Measurements from ENCODE around the gene NDUFB4.

Gene NDUFB4

DNA sequence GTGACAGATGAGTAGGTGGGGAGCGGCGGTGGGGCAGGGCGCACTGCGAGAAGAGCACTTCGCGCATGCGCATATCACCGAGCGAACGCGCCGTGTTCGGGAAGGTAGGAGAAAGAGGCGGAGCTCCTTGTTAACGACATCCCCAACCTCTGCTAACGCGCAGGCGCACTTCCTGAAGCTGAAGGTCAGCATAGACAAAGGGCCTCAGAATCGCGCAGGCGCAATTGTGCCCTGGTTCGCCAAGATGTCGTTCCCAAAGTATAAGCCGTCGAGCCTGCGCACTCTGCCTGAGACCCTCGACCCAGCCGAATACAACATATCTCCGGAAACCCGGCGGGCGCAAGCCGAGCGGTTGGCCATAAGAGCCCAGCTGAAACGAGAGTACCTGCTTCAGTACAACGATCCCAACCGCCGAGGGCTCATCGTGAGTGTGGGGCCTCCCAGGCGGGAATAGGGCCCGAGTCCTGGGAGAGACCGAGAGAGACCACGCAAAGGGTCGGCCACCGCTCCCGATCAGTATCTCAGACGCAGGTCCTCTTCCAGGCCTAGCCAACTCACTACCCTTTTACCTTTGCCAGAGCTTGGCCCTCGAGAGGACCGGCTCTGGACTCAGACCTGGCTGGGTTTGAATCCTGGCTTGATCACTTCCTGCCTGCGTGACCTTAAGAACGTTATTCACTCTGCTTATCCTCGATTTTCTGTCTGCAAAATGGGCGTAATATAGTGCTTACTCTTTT lies at the start of gene NDUFB4:
NDUFB4 (plus strand) TSS at position 221 of the 737 bp plus-strand sequence; CDS start at position 245, 24 bp downstream.
- DNase-seq: peak; percentile 99

- DNase-seq: no peak
These were observed 45.6 kb upstream of the NDUFB4 start for GRCh38 chr3:120550546-120550945.

- DNase-seq: no peak
These were observed 43.7 kb upstream of the NDUFB4 start for GRCh38 chr3:120552184-120553172.

DNA sequence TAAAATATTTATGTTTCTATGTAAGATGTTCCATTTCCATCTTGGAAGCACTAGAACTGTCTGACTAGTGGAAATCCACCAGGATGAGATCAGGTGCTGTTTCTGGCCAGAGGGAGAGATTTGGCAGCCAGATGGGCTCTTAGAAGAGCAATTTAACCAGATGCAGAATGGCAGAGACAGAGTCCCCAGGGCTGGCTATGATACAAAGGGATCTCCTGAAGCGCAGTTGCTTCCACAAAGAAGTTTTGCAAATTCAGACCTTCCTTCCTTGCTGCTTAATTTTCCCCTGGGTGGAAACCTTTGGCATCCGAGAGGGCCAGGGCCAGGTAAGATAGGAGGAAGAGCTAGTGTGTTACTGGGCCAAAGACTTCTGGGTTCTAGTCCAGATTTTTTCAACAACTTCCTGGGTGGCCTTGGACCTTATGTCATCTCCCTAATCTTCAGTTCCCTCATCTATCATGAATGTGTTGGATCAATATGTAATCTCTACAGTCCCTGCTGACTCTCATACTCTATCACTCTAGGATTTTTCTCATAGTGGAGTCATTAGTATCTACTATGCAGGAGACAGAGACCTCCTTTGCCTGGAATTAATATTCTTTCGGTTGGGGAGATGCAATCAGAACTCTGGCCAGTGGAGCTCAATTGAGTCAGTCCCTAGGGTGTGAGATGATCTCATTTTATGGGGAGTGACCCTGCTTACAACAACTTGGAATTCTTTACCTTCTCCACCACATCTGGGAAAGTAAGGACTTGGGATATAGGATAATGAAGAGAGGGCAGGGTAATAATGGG lies 41.1 kb upstream of the NDUFB4 start:
- no peak for DNase-seq

- no peak for DNase-seq
These were observed 40.3 kb upstream of the NDUFB4 start for GRCh38 chr3:120555657-120556509.

- no peak for DNase-seq
These were observed 39.0 kb upstream of the NDUFB4 start for GRCh38 chr3:120557115-120557514.

- DNase-seq: peak; percentile 68 to 92
These were observed 37.3 kb upstream of the NDUFB4 start for GRCh38 chr3:120558771-120559241.

DNA sequence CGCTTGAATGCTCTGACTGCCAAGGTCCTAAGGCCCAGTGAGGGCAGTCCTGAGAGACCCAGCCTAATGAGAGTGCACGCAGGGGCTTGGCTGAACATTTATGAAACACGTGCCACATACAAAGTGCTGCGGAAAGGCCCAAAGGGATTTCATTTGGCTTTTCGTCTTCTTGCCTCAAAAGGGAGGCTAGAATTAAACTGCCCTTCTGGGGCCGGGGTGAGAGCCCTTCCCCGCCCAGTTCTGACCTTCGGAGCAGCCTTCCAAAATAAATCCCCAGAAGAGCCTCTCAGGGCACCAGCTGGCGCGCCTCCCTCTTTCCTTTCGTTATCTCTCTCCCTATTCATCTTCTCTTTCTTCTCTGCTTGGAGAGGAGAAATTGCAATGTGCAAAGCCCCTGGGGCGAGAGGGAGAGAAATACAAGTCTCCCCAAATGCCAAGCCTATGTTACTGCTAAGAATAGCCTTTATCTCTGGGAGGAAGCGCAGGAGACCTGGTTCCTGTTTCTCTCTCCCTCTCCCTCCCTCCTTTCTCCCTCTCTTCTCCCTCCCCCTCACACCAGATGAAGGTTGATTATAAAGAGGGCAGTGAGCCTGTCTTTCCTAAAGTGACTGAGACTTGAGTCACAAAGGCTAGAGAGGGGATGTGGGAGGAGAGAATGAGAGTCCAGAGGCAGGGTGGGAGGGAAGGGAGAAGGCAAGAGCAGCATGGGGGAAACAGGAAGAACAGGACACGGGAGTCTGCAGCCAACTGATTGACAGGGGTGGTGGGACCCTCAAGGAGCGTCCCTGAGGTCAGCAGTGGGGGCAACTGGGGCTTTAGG lies 36.7 kb upstream of the NDUFB4 start:
- peak; percentile 34 to 57 for DNase-seq

GRCh38 chr3:120560304-120561250 lies 35.6 kb upstream of the NDUFB4 start:
- DNase-seq: no peak

- peak; percentile 35 to 83 for DNase-seq
These were observed 34.7 kb upstream of the NDUFB4 start for GRCh38 chr3:120561251-120562045.

DNA sequence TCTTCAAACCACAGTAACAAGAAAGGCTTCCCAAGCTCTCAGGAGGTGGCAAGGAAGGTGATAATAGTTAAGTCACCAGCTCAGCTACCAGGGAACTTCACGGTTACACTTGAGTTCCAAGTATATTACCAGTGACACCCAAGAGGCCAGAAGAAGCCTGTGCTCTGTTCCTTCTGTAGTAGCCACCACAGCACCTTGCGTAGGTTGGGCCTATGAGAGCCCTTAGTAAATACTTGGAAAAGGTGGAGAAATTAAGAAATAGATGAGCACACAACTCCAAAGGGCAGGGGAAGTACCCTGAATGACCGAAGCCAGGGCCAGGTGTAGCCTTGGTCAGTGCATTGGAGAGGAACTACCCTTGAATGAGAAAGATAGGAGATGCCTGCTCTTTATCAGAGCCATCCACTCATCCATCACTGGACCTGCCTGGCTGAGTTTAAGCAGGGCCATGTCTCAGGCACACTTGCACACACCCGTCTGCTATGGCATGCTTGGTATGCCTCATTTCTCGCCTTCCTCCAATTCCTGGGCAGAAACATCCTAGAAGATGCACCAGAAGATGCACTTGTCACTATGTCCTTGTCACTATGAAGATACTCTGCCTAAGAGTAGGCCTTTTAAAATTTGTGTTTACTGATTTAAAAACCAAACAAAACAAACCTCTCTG lies 32.6 kb upstream of the NDUFB4 start:
- DNase-seq: no peak

GRCh38 chr3:120566243-120566975 lies 29.7 kb upstream of the NDUFB4 start:
- no peak for DNase-seq

DNA sequence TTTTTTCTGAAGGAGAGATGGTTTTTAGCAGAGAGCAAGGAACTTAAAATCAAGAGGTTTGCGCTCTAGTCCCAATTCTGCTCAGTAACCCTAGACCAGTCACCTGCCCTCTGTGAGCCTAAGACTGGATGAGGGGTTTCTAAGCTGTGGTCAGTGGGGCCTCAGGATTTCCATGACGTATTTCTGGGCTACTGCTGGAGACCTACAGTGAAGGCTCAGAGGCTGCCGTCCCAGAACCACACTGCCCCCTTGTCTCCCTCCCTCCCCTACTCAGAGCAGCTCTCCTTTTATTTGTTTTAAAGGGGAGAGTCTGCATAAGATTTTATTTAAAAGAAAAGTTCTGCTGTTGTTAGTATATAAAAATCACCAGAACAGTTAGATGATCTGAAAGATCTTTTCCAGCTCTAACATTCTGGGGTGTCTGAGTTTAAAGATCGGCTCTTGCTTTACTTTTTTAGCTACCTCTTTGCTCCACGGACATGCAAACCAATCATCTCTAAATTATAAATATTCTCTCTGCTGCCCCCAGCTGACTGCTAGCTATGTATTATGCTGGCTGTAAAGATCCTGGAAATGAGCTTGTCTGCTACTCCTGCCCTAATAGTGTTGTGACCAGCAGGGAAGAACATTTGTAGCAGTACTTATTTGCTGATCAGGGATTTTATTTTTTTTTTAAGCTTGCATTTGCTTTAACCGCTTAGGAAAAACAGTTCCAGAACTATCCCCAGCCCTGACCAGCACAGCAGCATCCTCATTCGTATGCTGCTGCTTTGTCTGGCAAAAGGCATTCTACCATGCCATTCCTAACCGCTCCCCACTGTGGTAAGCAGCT lies 28.6 kb upstream of the NDUFB4 start:
- peak; percentile 7 to 22 for DNase-seq

- DNase-seq: no peak
These were observed 28.0 kb upstream of the NDUFB4 start for GRCh38 chr3:120568202-120568531.

DNA sequence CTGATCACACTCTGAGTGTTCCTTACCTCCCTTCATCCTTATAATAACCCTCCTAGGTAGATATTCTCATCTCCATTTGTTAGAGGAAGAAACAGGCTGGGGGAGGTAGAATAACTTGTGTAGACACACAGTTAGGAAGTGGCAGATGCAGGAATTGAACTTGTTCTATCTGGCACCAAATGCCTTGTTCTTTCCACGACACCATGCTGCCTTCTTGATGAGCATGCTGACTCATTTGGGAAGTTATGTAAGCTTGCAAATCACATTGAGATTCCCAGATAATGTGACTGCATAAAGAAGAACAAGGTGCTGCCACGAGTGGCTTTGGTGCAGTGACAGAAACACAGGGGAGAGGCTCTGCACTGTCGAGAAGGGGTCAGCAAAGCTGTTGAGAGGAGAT lies 27.5 kb upstream of the NDUFB4 start:
- peak; percentile 23 to 49 for DNase-seq

DNA sequence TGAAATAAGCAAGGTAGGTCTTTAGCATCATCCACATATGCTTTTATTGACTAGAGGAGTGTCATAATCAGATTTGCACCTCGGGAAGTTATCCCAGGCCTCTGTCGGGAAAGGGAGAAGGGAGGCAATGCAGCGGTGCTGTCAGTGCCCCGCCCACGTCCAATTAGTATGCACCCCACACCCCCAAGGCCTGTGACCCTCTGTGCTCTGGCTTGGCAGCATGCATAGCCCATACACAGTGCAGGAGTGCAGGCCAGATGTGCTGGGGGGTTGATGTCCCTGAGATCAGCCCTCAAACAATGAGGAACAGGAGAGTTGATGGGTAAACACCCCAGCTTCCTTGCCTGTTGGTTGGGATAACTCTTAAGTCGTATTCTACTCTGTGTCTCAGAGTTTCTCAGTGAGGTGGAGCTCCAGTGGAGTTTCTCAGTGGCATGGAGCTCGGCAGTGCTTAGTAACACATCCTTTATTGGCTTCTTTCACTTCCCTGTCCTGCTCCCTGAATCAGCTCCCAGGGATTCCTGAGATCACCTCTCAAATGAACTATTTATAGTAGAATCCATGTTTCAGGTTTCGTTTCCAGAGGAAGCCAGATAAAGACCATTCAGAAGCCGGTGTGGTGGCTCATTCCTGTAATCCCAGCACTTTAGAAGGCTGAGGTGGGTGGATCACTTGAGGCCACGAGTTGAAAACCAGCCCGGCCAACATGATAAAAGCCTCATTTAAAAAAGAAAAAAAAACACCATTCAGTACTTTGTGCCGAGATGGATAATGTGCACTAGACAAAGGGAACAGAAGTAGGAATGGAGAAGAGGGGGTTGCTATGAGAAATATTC lies 26.7 kb upstream of the NDUFB4 start:
- DNase-seq: no peak

All from inflammatory macrophage treated with lipopolysaccharide for 1 hour (primary cell).